ENCODE data around the gene GRIN2C.

The GRIN2C gene

DNA sequence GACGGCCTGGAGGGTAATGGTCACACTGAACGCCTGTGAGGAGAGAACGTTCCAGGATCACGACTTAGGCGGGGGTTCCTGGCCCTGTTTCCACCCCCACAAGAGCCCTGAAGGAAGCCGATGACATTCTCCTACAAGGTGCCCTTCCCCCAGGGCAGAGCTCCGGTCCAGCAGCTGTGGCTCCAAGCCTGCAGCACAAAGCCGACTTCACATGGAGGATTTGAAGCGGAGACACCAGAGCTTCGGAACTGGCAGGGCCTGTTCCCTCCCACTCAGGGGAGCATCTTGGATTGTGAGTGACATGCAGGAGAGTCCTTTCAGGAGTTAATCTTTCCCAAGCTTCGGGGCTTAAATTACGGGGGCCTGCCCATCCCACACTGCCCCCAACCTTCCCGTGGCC is 28.8 kb upstream of the GRIN2C start:
- TF ChIP-seq POLR2AphosphoS5 (IDR thresholded peaks at IDR 0.05; ENCODE audit: low read depth, low read length) (no peak), SIN3A (IDR thresholded peaks at IDR 0.05; ENCODE audit: borderline replicate concordance, insufficient read depth, low read length) (no peak), FOXP2 (optimal IDR thresholded peaks at IDR 0.05; ENCODE audit: borderline replicate concordance, extremely low read depth, extremely low read length, insufficient read depth) (no peak), TAF1 (IDR thresholded peaks at IDR 0.05; ENCODE audit: borderline replicate concordance, insufficient read depth, low read length) (no peak)
- TF ChIP-seq, protein P1, sequence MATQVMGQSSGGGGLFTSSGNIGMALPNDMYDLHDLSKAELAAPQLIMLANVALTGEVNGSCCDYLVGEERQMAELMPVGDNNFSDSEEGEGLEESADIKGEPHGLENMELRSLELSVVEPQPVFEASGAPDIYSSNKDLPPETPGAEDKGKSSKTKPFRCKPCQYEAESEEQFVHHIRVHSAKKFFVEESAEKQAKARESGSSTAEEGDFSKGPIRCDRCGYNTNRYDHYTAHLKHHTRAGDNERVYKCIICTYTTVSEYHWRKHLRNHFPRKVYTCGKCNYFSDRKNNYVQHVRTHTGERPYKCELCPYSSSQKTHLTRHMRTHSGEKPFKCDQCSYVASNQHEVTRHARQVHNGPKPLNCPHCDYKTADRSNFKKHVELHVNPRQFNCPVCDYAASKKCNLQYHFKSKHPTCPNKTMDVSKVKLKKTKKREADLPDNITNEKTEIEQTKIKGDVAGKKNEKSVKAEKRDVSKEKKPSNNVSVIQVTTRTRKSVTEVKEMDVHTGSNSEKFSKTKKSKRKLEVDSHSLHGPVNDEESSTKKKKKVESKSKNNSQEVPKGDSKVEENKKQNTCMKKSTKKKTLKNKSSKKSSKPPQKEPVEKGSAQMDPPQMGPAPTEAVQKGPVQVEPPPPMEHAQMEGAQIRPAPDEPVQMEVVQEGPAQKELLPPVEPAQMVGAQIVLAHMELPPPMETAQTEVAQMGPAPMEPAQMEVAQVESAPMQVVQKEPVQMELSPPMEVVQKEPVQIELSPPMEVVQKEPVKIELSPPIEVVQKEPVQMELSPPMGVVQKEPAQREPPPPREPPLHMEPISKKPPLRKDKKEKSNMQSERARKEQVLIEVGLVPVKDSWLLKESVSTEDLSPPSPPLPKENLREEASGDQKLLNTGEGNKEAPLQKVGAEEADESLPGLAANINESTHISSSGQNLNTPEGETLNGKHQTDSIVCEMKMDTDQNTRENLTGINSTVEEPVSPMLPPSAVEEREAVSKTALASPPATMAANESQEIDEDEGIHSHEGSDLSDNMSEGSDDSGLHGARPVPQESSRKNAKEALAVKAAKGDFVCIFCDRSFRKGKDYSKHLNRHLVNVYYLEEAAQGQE (IDR thresholded peaks at IDR 0.05; ENCODE audit: insufficient read depth in 1 of 2, low read depth in 2 of 2, low read length in 2 of 2): no peak

GRCh38 chr17:74883241-74883745 is 23.6 kb upstream of the GRIN2C start:
- TF ChIP-seq SIN3A (IDR thresholded peaks at IDR 0.05; ENCODE audit: borderline replicate concordance, insufficient read depth, low read length) (no peak), FOXP2 (optimal IDR thresholded peaks at IDR 0.05; ENCODE audit: borderline replicate concordance, extremely low read depth, extremely low read length, insufficient read depth) (no peak), POLR2AphosphoS5 (IDR thresholded peaks at IDR 0.05; ENCODE audit: low read depth, low read length) (no peak), TAF1 (IDR thresholded peaks at IDR 0.05; ENCODE audit: borderline replicate concordance, insufficient read depth, low read length) (no peak)
- TF ChIP-seq, protein P1 (IDR thresholded peaks at IDR 0.05; ENCODE audit: insufficient read depth in 1 of 2, low read depth in 2 of 2, low read length in 2 of 2): no peak

DNA sequence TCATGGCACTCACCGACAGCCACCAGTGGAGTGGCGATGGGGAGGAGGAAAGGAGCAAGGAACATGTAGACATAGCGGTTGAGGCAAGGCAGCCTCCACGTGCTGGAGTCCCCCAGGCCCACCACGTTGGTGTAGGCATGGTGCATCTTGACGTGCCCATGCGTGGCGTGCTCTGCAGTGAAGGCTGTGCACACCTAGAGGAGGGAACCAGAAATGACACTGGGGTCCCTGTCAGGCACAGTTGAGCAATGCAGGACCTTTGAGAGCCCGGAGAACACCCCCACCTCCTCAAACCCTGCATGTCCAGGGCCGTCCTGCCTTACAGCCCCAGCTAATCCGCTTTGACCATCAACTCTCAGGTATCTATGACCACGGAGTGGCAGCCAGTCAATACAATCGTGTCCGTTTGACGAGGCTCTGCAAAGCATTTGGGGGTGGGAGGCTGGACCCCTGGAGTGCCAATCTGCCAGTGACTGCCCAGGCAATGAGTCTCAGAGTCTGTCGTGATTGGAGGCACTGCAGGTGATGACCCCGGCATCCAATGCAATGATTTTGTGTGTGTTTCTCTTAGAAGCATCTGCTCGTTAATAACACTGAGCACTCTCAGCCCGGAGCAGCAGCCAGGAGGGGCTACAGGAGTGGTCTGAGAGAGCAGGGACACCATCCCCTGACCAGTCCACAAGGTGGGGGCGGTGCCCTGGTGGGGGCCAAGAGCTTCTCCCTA is 23.0 kb upstream of the GRIN2C start:
- TF ChIP-seq TAF1 (IDR thresholded peaks at IDR 0.05; ENCODE audit: borderline replicate concordance, insufficient read depth, low read length) (no peak), SIN3A (IDR thresholded peaks at IDR 0.05; ENCODE audit: borderline replicate concordance, insufficient read depth, low read length) (no peak)

GRCh38 chr17:74881073-74881472 is 21.4 kb upstream of the GRIN2C start:
- TF ChIP-seq POLR2AphosphoS5 (IDR thresholded peaks at IDR 0.05; ENCODE audit: low read depth, low read length) (no peak), SIN3A (IDR thresholded peaks at IDR 0.05; ENCODE audit: borderline replicate concordance, insufficient read depth, low read length) (no peak), TAF1 (IDR thresholded peaks at IDR 0.05; ENCODE audit: borderline replicate concordance, insufficient read depth, low read length) (no peak), FOXP2 (optimal IDR thresholded peaks at IDR 0.05; ENCODE audit: borderline replicate concordance, extremely low read depth, extremely low read length, insufficient read depth) (no peak)
- TF ChIP-seq, protein P1 (IDR thresholded peaks at IDR 0.05; ENCODE audit: insufficient read depth in 1 of 2, low read depth in 2 of 2, low read length in 2 of 2): no peak

DNA sequence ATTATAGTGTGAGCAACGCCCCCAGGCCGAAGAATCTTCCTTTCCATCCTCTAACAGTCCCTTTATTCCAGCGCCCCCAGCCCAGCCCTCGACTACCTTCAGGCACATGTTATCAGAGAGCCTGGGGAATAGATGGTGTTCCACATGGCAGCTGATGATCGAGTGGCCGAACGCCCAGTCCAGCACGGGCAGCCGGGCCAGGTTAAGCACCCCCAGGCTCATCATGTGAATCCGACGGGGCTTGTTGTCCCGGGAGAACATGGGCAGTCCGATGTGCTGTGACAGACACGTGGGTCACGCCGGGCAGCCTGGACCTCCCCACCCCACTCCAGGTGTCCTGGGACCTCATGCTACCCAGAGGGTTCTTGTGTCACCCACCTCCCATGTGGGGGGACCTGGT is 19.6 kb upstream of the GRIN2C start:
- no peak for TF ChIP-seq FOXP2 (optimal IDR thresholded peaks at IDR 0.05; ENCODE audit: borderline replicate concordance, extremely low read depth, extremely low read length, insufficient read depth)
- TF ChIP-seq TAF1 (IDR thresholded peaks at IDR 0.05; ENCODE audit: borderline replicate concordance, insufficient read depth, low read length): no peak
- no peak for TF ChIP-seq POLR2AphosphoS5 (IDR thresholded peaks at IDR 0.05; ENCODE audit: low read depth, low read length)
- TF ChIP-seq, protein P1 (IDR thresholded peaks at IDR 0.05; ENCODE audit: insufficient read depth in 1 of 2, low read depth in 2 of 2, low read length in 2 of 2): no peak
- TF ChIP-seq SIN3A (IDR thresholded peaks at IDR 0.05; ENCODE audit: borderline replicate concordance, insufficient read depth, low read length): no peak

All from PFSK-1 (cell line).